ENCODE results near the gene SMCHD1. TPM values are rescaled to one million over a fixed set of nuclear protein-coding genes. Genes with fewer than 3 reads are reported as not detected.
"Not testable (repeated sequence)": the region's sequence is repeated elsewhere in the genome, so short reads cannot be mapped to it uniquely, and the experiment has no call there.

Gene SMCHD1
- total RNA-seq, 1 donor from 2014 or later, result 25.4 TPM

GRCh38 chr18:2792395-2792794, 136.9 kb downstream of the SMCHD1 start:
- intact Hi-C loops (cut with DNase I), result loop anchor here (10.0 kb wide), 1 partner anchor 52 kb away; the partner anchor contains the start of gene EMILIN2
- DNase-seq (no peak), ATAC-seq (ENCODE audit: poor library complexity) (no peak)

GRCh38 chr18:2794159-2794558, 138.6 kb downstream of the SMCHD1 start:
- intact Hi-C loops (cut with DNase I), result loop anchor here (10.0 kb wide), 1 partner anchor 51 kb away; the partner anchor contains the start of gene EMILIN2
- ATAC-seq (ENCODE audit: poor library complexity) (no peak), DNase-seq (no peak)

GRCh38 chr18:2797951-2798350, 142.4 kb downstream of the SMCHD1 start:
- ATAC-seq (ENCODE audit: poor library complexity) (no peak), DNase-seq (no peak)
- intact Hi-C loops (cut with DNase I), result loop anchor here (10.0 kb wide), 1 partner anchor 47 kb away; the partner anchor contains the start of gene EMILIN2

- intact Hi-C loops (cut with DNase I), result loop anchor here (10.0 kb wide), 1 partner anchor 45 kb away; the partner anchor contains the start of gene EMILIN2
- DNase-seq (no peak), ATAC-seq (ENCODE audit: poor library complexity) (no peak)
Measured at GRCh38 chr18:2799369-2799768, 143.8 kb downstream of the SMCHD1 start.

- ATAC-seq (ENCODE audit: poor library complexity), result no peak
- intact Hi-C loops (cut with DNase I), result no loop called here
- DNase-seq, result no peak
Measured at GRCh38 chr18:2805970-2806943, 150.7 kb downstream of the SMCHD1 start.

GRCh38 chr18:2808640-2809039, 153.1 kb downstream of the SMCHD1 start:
- DNase-seq; ATAC-seq (ENCODE audit: poor library complexity); intact Hi-C loops (cut with DNase I): not testable (repeated sequence)

GRCh38 chr18:2809666-2810183, 154.2 kb downstream of the SMCHD1 start:
- ATAC-seq (ENCODE audit: poor library complexity); intact Hi-C loops (cut with DNase I); DNase-seq: not testable (repeated sequence)

GRCh38 chr18:2811416-2811815, 155.9 kb downstream of the SMCHD1 start:
- intact Hi-C loops (cut with DNase I), result no loop called here
- ATAC-seq (ENCODE audit: poor library complexity) (no peak), DNase-seq (no peak)

GRCh38 chr18:2814928-2815327, 159.4 kb downstream of the SMCHD1 start:
- DNase-seq (no peak), ATAC-seq (ENCODE audit: poor library complexity) (no peak)
- intact Hi-C loops (cut with DNase I), result no loop called here

GRCh38 chr18:2818281-2818680, 162.8 kb downstream of the SMCHD1 start:
- intact Hi-C loops (cut with DNase I), result no loop called here
- DNase-seq (no peak), ATAC-seq (ENCODE audit: poor library complexity) (no peak)

GRCh38 chr18:2821695-2822094, 166.2 kb downstream of the SMCHD1 start:
- DNase-seq (no peak), ATAC-seq (ENCODE audit: poor library complexity) (no peak)
- intact Hi-C loops (cut with DNase I), result no loop called here

- intact Hi-C loops (cut with DNase I), result no loop called here
- ATAC-seq (ENCODE audit: poor library complexity) (no peak), DNase-seq (no peak)
Measured at GRCh38 chr18:2822213-2822921, 166.8 kb downstream of the SMCHD1 start.

GRCh38 chr18:2823202-2823601, 167.7 kb downstream of the SMCHD1 start:
- DNase-seq (no peak), ATAC-seq (ENCODE audit: poor library complexity) (no peak)
- intact Hi-C loops (cut with DNase I), result no loop called here

- no peak for ATAC-seq (ENCODE audit: poor library complexity)
- intact Hi-C loops (cut with DNase I), result no loop called here
- no peak for DNase-seq
Measured at GRCh38 chr18:2823966-2824365, 168.4 kb downstream of the SMCHD1 start.

GRCh38 chr18:2824865-2825264, 169.3 kb downstream of the SMCHD1 start:
- intact Hi-C loops (cut with DNase I), result no loop called here
- no peak for ATAC-seq (ENCODE audit: poor library complexity)

GRCh38 chr18:2825613-2826175, 170.2 kb downstream of the SMCHD1 start:
- intact Hi-C loops (cut with DNase I), result no loop called here
- no peak for ATAC-seq (ENCODE audit: poor library complexity)
- no peak for DNase-seq

More at GRCh38 chr18:2824865-2825264, 169.3 kb downstream of the SMCHD1 start:
- no peak for DNase-seq

GRCh38 chr18:2826581-2826980, 171.1 kb downstream of the SMCHD1 start:
- peak; percentile 56 for DNase-seq
- intact Hi-C loops (cut with DNase I), result no loop called here
- ATAC-seq (ENCODE audit: poor library complexity), result peak; percentile 83

- intact Hi-C loops (cut with DNase I), result no loop called here
- no peak for DNase-seq
- peak; percentile 20 for ATAC-seq (ENCODE audit: poor library complexity)
Measured at GRCh38 chr18:2827061-2827460, 171.5 kb downstream of the SMCHD1 start.

- ATAC-seq (ENCODE audit: poor library complexity); DNase-seq; intact Hi-C loops (cut with DNase I): not testable (repeated sequence)
Measured at GRCh38 chr18:2836118-2836517, 180.6 kb downstream of the SMCHD1 start.

Measured in Right ventricle myocardium superior (tissue), 1 donor.